ENCODE measurements around the gene NT5C2. TPM values are rescaled to one million over a fixed set of nuclear protein-coding genes. Genes with fewer than 3 reads are reported as not detected.

Gene NT5C2
- total RNA-seq, 1 donor from 2014 or later: 105 TPM

DNA sequence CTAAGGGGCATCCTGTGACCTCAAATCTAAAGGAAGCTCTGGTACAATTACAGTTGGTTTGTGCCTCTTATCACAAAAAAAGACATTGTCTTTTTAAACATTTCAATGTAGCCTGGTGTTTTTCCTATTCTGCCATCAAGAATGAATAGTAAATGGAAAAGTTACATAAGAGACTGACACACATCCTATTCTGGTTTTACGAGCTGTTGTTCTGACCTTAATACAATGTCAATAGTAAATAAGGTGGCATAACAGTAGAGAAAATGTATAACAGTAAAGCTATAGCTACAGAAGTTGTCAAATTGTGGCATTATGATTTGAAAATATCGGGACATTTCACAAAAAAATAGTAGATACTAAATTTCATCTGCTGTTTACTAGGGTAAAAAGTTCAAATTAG lies 88.4 kb downstream of the NT5C2 start:
- no peak for TF ChIP-seq CTCF (IDR thresholded peaks at IDR 0.05; ENCODE audit: insufficient read depth, low read length, severe bottlenecking)
- Histone ChIP-seq H3K27me3 (ENCODE audit: control insufficient read depth, insufficient read depth, low read length) (no peaks in the 10 kb centered on the region), H3K36me3 (ENCODE audit: control insufficient read depth, insufficient read depth, low read length) (peaks cover 11% of the 10 kb centered on the region), H3K4me3 (ENCODE audit: low read depth, low read length) (no peak overlapping the region)
- DNase-seq (ENCODE audit: low read depth) (no peak), FAIRE-seq (no peak)

- no peak for DNase-seq (ENCODE audit: low read depth)
- no peak for FAIRE-seq
- H3K4me3 ChIP-seq (ENCODE audit: low read depth, low read length): no peak overlapping the region
- H3K27me3 ChIP-seq (ENCODE audit: control insufficient read depth, insufficient read depth, low read length): no peaks in the 10 kb centered on the region
- no peak for TF ChIP-seq CTCF (IDR thresholded peaks at IDR 0.05; ENCODE audit: insufficient read depth, low read length, severe bottlenecking)
- peaks cover 15% of the 10 kb centered on the region for H3K36me3 ChIP-seq (ENCODE audit: control insufficient read depth, insufficient read depth, low read length)
Measured at GRCh38 chr10:103103989-103104388, 89.1 kb downstream of the NT5C2 start.

GRCh38 chr10:103102195-103102594 lies 90.9 kb downstream of the NT5C2 start:
- H3K4me3 ChIP-seq (ENCODE audit: low read depth, low read length): no peak overlapping the region
- no peak for DNase-seq (ENCODE audit: low read depth)
- TF ChIP-seq CTCF (IDR thresholded peaks at IDR 0.05; ENCODE audit: insufficient read depth, low read length, severe bottlenecking): no peak
- H3K36me3 ChIP-seq (ENCODE audit: control insufficient read depth, insufficient read depth, low read length): peaks cover 20% of the 10 kb centered on the region
- FAIRE-seq: no peak
- no peaks in the 10 kb centered on the region for H3K27me3 ChIP-seq (ENCODE audit: control insufficient read depth, insufficient read depth, low read length)

- Histone ChIP-seq H3K27me3 (ENCODE audit: control insufficient read depth, insufficient read depth, low read length) (no peaks in the 10 kb centered on the region), H3K36me3 (ENCODE audit: control insufficient read depth, insufficient read depth, low read length) (peaks cover 18% of the 10 kb centered on the region), H3K4me3 (ENCODE audit: low read depth, low read length) (no peak overlapping the region)
- DNase-seq (ENCODE audit: low read depth) (no peak), FAIRE-seq (no peak)
- TF ChIP-seq CTCF (IDR thresholded peaks at IDR 0.05; ENCODE audit: insufficient read depth, low read length, severe bottlenecking): no peak
Measured at GRCh38 chr10:103100620-103101019, 92.5 kb downstream of the NT5C2 start.

- no peak for TF ChIP-seq CTCF (IDR thresholded peaks at IDR 0.05; ENCODE audit: insufficient read depth, low read length, severe bottlenecking)
- Histone ChIP-seq H3K27me3 (ENCODE audit: control insufficient read depth, insufficient read depth, low read length) (no peaks in the 10 kb centered on the region), H3K4me3 (ENCODE audit: low read depth, low read length) (no peak overlapping the region), H3K36me3 (ENCODE audit: control insufficient read depth, insufficient read depth, low read length) (peaks cover 21% of the 10 kb centered on the region)
- no peak for FAIRE-seq
- no peak for DNase-seq (ENCODE audit: low read depth)
Measured at GRCh38 chr10:103098240-103098639, 94.8 kb downstream of the NT5C2 start.

DNA sequence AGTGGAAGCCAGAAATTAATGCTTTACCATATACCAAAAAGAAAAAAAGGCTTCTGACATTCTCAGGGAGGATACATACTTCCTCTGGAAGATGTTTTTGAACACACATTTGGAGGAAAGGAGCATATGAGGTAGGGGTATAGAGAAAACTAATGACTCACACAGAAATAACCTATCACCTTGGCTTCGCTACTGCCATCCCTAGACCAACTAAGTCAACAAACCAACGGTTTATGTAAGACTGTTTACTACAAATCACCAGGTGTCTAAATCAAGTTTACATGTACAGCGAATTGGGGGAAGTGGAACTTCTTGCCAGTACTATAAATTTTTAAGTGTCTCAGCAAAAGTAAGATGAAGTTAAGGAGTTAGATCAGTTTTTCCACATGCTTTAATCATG lies 96.9 kb downstream of the NT5C2 start:
- Histone ChIP-seq H3K27me3 (ENCODE audit: control insufficient read depth, insufficient read depth, low read length) (no peaks in the 10 kb centered on the region), H3K36me3 (ENCODE audit: control insufficient read depth, insufficient read depth, low read length) (peaks cover 31% of the 10 kb centered on the region), H3K4me3 (ENCODE audit: low read depth, low read length) (no peak overlapping the region)
- DNase-seq (ENCODE audit: low read depth) (no peak), FAIRE-seq (no peak)
- no peak for TF ChIP-seq CTCF (IDR thresholded peaks at IDR 0.05; ENCODE audit: insufficient read depth, low read length, severe bottlenecking)
